A673 (cell line): ENCODE measurements around the gene EPB41L5.

Experiments
- CTCF ChIP-seq: fragments of 300-800, 200-600 bp; sonication (generic); conservative IDR thresholded peaks from 2 replicates; pipeline ENCODE4 v1.5.1; 2017; ENCODE audit warnings: low read depth, mild to moderate bottlenecking, antibody characterized with exemption, low read length, moderate library complexity, mixed read lengths
- EZH2 ChIP-seq: fragments of 200-600 bp; sonication (generic); IDR thresholded peaks from 2 replicates; pipeline ENCODE4 v1.6.1; 2017; ENCODE audit warnings: borderline replicate concordance, low read depth, mild to moderate bottlenecking, mixed read lengths, antibody characterized with exemption, low read length; ENCODE audit not compliant: poor library complexity, severe bottlenecking

GRCh38 chr2:120228503-120228902 is 215.6 kb downstream of the EPB41L5 start:
- TF ChIP-seq CTCF = no peak
- TF ChIP-seq EZH2 = no peak
